ENCODE measurements around the gene POFUT1.
"Not testable (repeated sequence)": the region's sequence is repeated elsewhere in the genome, so short reads cannot be mapped to it uniquely, and the experiment has no call there.

Gene POFUT1

GRCh38 chr20:32235331-32236047, 27.8 kb downstream of the POFUT1 start:
- no peak for DNase-seq

- no peak for DNase-seq
Measured at GRCh38 chr20:32236048-32236533, 28.4 kb downstream of the POFUT1 start.

GRCh38 chr20:32236819-32237218, 29.1 kb downstream of the POFUT1 start:
- DNase-seq, result no peak

GRCh38 chr20:32237419-32237818, 29.7 kb downstream of the POFUT1 start:
- no peak for DNase-seq

GRCh38 chr20:32238483-32239425, 31.1 kb downstream of the POFUT1 start:
- DNase-seq, result no peak

- no peak for DNase-seq
Measured at GRCh38 chr20:32240205-32240604, 32.5 kb downstream of the POFUT1 start.

- no peak for DNase-seq
Measured at GRCh38 chr20:32241807-32242206, 34.1 kb downstream of the POFUT1 start.

- DNase-seq, result no peak
Measured at GRCh38 chr20:32244150-32244823, 36.6 kb downstream of the POFUT1 start.

- no peak for DNase-seq
Measured at GRCh38 chr20:32244959-32245358, 37.3 kb downstream of the POFUT1 start.

- not testable (repeated sequence) for DNase-seq
Measured at GRCh38 chr20:32246208-32246607, 38.5 kb downstream of the POFUT1 start.

- no peak for DNase-seq
Measured at GRCh38 chr20:32248043-32248442, 40.4 kb downstream of the POFUT1 start.

GRCh38 chr20:32249030-32249738, 41.5 kb downstream of the POFUT1 start:
- DNase-seq, result no peak

- DNase-seq, result no peak
Measured at GRCh38 chr20:32251470-32251869, 43.8 kb downstream of the POFUT1 start.

- no peak for DNase-seq
Measured at GRCh38 chr20:32252189-32252588, 44.5 kb downstream of the POFUT1 start.

- not testable (repeated sequence) for DNase-seq
Measured at GRCh38 chr20:32260973-32261372, 53.3 kb downstream of the POFUT1 start.

GRCh38 chr20:32261644-32262043, 54.0 kb downstream of the POFUT1 start:
- DNase-seq, result no peak

GRCh38 chr20:32263398-32263954, 55.8 kb downstream of the POFUT1 start:
- no peak for DNase-seq

GRCh38 chr20:32271620-32272019, 63.9 kb downstream of the POFUT1 start:
- no peak for DNase-seq

- no peak for DNase-seq
Measured at GRCh38 chr20:32274359-32274758, 66.7 kb downstream of the POFUT1 start.

- not testable (repeated sequence) for DNase-seq
Measured at GRCh38 chr20:32275163-32275562, 67.5 kb downstream of the POFUT1 start.

GRCh38 chr20:32277361-32278198, 69.9 kb downstream of the POFUT1 start, which contains the start of gene KIF3B:
KIF3B (plus strand) TSS chr20:32277651; CDS start chr20:32309778, 32,127 bp downstream.
- DNase-seq, result peak; percentile 56

All from right kidney (tissue), 1 donor.